Gastroesophageal sphincter (tissue), 4 donors: Measurements from ENCODE around the gene MINDY4. TPM values are rescaled to one million over a fixed set of nuclear protein-coding genes. Genes with fewer than 3 reads are reported as not detected.
A peak's percentile ranks its signal among the peaks of the same experiment; 100 is the strongest.

Experiments
- ATAC-seq: fragments of 150-250 bp; one replicate; pipeline ENCODE4 v1.9.1; 2016; ENCODE audit warnings: mild to moderate bottlenecking, moderate library complexity
- H3K27ac ChIP-seq, 4 donors: fragments of 200-600 bp; sonication (generic) in 3 of 4; 1 replicate in 3 of 4; 2 replicates in 1 of 4; pipeline ENCODE4 v1.5.1; 2016 to 2019
- H3K27me3 ChIP-seq: fragments of 200-600 bp; sonication (generic); one replicate; pipeline ENCODE4 v1.5.1; 2019
- H3K36me3 ChIP-seq, 2 donors: fragments of 200-600 bp; sonication (generic); one replicate each; pipeline ENCODE4 v1.5.1; 2019; ENCODE audit warnings: control low read depth in 1 of 2
- H3K4me1 ChIP-seq, 3 donors: fragments of 200-600 bp; sonication (generic); 1 replicate in 2 of 3; 2 replicates in 1 of 3; pipeline ENCODE4 v1.5.1; 2016 to 2019; ENCODE audit warnings: control low read depth in 2 of 3
- H3K4me3 ChIP-seq, 2 donors: fragments of 200-600 bp; sonication (generic); one replicate each; pipeline ENCODE4 v1.5.1; 2019; ENCODE audit warnings: mild to moderate bottlenecking in 1 of 2, moderate library complexity in 1 of 2
- H3K9me3 ChIP-seq, 3 donors: fragments of 200-600 bp; sonication (generic); one replicate each; pipeline ENCODE4 v1.5.1; 2017 to 2019; ENCODE audit warnings: control low read depth in 2 of 3
- CTCF ChIP-seq, 4 experiments: fragments of 200-600 bp in 2 of 4; fragments of 450-650 bp in 2 of 4; sonication (generic) in 1 of 4; IDR thresholded peaks; one replicate each; pipeline ENCODE4 v1.5.1; 2017 to 2019; ENCODE audit warnings: antibody characterized with exemption in 4 of 4, mild to moderate bottlenecking in 2 of 4, moderate library complexity in 2 of 4
- EP300 ChIP-seq: sonication (generic); formaldehyde crosslinking; IDR thresholded peaks from one replicate; pipeline ENCODE4 v1.6.1; 2017; ENCODE audit warnings: antibody characterized with exemption, mild to moderate bottlenecking
- POLR2A ChIP-seq, 2 donors: fragments of 450-650 bp; IDR thresholded peaks; one replicate each; pipeline ENCODE4 v1.6.1; 2017; ENCODE audit warnings: antibody characterized with exemption in 2 of 2, mild to moderate bottlenecking in 2 of 2, moderate library complexity in 1 of 2
- POLR2AphosphoS5 ChIP-seq: sonication (generic); formaldehyde crosslinking; IDR thresholded peaks from one replicate; pipeline ENCODE4 v1.6.1; 2017; ENCODE audit warnings: antibody characterized with exemption
- WGBS, 2 donors: methylation state at CpG; one replicate each; pipeline ENCODE4 v1.1.5; 2018; ENCODE audit warnings: low coverage in 1 of 2; 5-methylcytosine and 5-hydroxymethylcytosine counted together
- total RNA-seq, 4 donors: library from RNA; depleted of rRNA; stranded (reverse); fragments of >200 nt; gene quantifications; one replicate each; pipeline ENCODE4 v1.1.0, GENCODE V29; 2016

The MINDY4 gene
- total RNA-seq, 4 donors from 2014 or later, result 5.6 to 31.8 (median 20.4) TPM

GRCh38 chr7:30912021-30912730 is 141.0 kb downstream of the MINDY4 start:
- ATAC-seq, result no peak
- peak in 1 of 2 donors; percentile 26 for TF ChIP-seq POLR2A (IDR thresholded peaks at IDR 0.05)
- TF ChIP-seq EP300, result no peak
- peak in 1 of 4 experiments; percentile 4 for TF ChIP-seq CTCF (IDR thresholded peaks at IDR 0.05)
- no peak for TF ChIP-seq POLR2AphosphoS5
- 20 to 40% methylated on average over 4 to 5 of the region's 26 CpGs for WGBS, 2 donors
- peak overlapping the region; percentile 45 to 54 for H3K4me3 ChIP-seq
- peaks cover 0 to 97% (median 50%) of the 10 kb centered on the region in 3 donors for H3K4me1 ChIP-seq
- H3K27ac ChIP-seq, result peak overlapping the region; percentile 57 to 91 (median 86)
- no peaks in the 10 kb centered on the region for H3K36me3 ChIP-seq
- no peaks in the 10 kb centered on the region for H3K9me3 ChIP-seq
- no peaks in the 10 kb centered on the region for H3K27me3 ChIP-seq

GRCh38 chr7:30912731-30912985 is 141.4 kb downstream of the MINDY4 start:
- no peak for TF ChIP-seq POLR2AphosphoS5
- peaks cover 0 to 97% (median 50%) of the 10 kb centered on the region in 3 donors for H3K4me1 ChIP-seq

GRCh38 chr7:30912986-30913811 is 142.0 kb downstream of the MINDY4 start:
- H3K4me3 ChIP-seq, result peak overlapping the region; percentile 45 to 54
- H3K36me3 ChIP-seq, result no peaks in the 10 kb centered on the region
- TF ChIP-seq CTCF (IDR thresholded peaks at IDR 0.05) (no peak), POLR2AphosphoS5 (no peak), EP300 (no peak), POLR2A (IDR thresholded peaks at IDR 0.05) (no peak)
- 39 to 50% methylated on average over 2 to 6 of the region's 17 CpGs for WGBS, 2 donors
- peak overlapping the region; percentile 26 to 91 (median 86) for H3K27ac ChIP-seq
- H3K27me3 ChIP-seq, result no peaks in the 10 kb centered on the region
- peaks cover 0 to 97% (median 45%) of the 10 kb centered on the region in 3 donors for H3K4me1 ChIP-seq
- no peak for ATAC-seq
- no peaks in the 10 kb centered on the region for H3K9me3 ChIP-seq

More at GRCh38 chr7:30912731-30912985, 141.4 kb downstream of the MINDY4 start:
- WGBS, 2 donors, result 43% methylated on average over 2 of the region's 2 CpGs; no CpG with 5 or more reads in 1 of the 2 donors
- no peaks in the 10 kb centered on the region for H3K9me3 ChIP-seq
- H3K4me3 ChIP-seq, result peak overlapping the region; percentile 45 to 54
- H3K36me3 ChIP-seq, result no peaks in the 10 kb centered on the region
- no peaks in the 10 kb centered on the region for H3K27me3 ChIP-seq
- H3K27ac ChIP-seq, result peak overlapping the region; percentile 26 to 91 (median 86)
- ATAC-seq, result no peak

GRCh38 chr7:30913821-30914515 is 142.8 kb downstream of the MINDY4 start:
- TF ChIP-seq POLR2AphosphoS5, result no peak
- no peak for TF ChIP-seq POLR2A (IDR thresholded peaks at IDR 0.05)
- no peak for TF ChIP-seq EP300
- no peak for TF ChIP-seq CTCF (IDR thresholded peaks at IDR 0.05)
- 43 to 65% methylated on average over 4 of the region's 16 CpGs for WGBS, 2 donors
- Histone ChIP-seq H3K27ac (peak overlapping the region; percentile 26 to 91 (median 86)), H3K4me1 (peaks cover 0 to 97% (median 47%) of the 10 kb centered on the region in 3 donors), H3K9me3 (no peaks in the 10 kb centered on the region), H3K36me3 (no peaks in the 10 kb centered on the region), H3K4me3 (peak overlapping the region; percentile 45 to 54), H3K27me3 (no peaks in the 10 kb centered on the region)
- no peak for ATAC-seq

GRCh38 chr7:30914596-30914995 is 143.4 kb downstream of the MINDY4 start:
- Histone ChIP-seq H3K9me3 (no peaks in the 10 kb centered on the region), H3K27me3 (no peaks in the 10 kb centered on the region), H3K36me3 (no peaks in the 10 kb centered on the region), H3K4me1 (peaks cover 0 to 97% (median 45%) of the 10 kb centered on the region in 3 donors), H3K27ac (peak overlapping the region; percentile 26 to 91 (median 86)), H3K4me3 (peak overlapping the region; percentile 45 to 54)
- peak; percentile 11 for ATAC-seq
- 17% methylated on average over 1 of the region's 4 CpGs; no CpG with 5 or more reads in 1 of the 2 donors for WGBS, 2 donors
- TF ChIP-seq POLR2AphosphoS5 (peak; percentile 25), POLR2A (IDR thresholded peaks at IDR 0.05) (no peak)
